ENCODE results near the gene NGEF. TPM values are rescaled to one million over a fixed set of nuclear protein-coding genes. Genes with fewer than 3 reads are reported as not detected.

NGEF gene
- polyA plus RNA-seq, 3 donors, result 0.11 to 2.2 (median 0.58) TPM

DNA sequence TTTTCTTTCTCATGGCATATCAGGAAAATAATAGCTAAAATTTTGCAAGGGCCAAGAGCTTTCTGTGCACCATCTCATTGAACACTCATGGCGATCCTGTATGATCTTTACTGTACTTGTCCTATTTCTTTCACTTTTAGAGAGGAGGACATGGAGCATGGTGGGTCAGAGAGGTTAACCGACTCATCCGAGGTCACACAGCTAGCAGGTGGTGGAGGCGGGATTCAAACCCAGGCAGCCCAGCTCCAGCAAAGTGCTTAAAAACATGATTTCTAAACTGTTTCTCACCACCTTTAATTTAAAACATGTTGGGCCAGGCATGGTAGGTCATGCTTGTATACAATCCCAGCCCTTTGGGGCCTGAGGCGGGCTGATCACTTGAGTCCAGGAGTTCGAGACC, 6.4 kb downstream of the NGEF start:
- 94 to 96% (median 95%) methylated on average over 6 of the region's 6 CpGs for WGBS, 3 donors
- no peak overlapping the region for H3K27ac ChIP-seq (ENCODE audit: low read depth, low read length)

DNA sequence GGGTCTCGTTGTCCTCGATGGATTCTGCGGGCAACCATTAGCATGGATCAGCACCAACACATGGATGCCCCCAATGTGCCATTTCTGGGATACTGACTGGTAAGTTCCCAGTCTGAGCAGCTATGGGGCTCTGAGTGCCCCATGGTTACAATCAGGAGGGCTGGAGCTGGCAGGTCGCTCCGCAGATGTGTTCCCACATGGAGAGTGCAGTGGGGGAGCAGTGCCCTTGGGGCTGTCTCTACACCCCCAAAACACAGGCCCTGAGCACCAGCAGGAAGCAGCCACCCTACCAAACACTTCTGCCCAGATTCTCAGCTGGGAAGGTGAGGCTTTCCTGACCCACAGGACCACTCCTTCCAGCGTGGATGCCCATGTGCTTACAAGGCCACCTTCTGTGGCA, 8.0 kb downstream of the NGEF start:
- WGBS, 3 donors, result 94 to 97% (median 97%) methylated on average over 6 of the region's 6 CpGs
- H3K27ac ChIP-seq (ENCODE audit: low read depth, low read length), result no peak overlapping the region

DNA sequence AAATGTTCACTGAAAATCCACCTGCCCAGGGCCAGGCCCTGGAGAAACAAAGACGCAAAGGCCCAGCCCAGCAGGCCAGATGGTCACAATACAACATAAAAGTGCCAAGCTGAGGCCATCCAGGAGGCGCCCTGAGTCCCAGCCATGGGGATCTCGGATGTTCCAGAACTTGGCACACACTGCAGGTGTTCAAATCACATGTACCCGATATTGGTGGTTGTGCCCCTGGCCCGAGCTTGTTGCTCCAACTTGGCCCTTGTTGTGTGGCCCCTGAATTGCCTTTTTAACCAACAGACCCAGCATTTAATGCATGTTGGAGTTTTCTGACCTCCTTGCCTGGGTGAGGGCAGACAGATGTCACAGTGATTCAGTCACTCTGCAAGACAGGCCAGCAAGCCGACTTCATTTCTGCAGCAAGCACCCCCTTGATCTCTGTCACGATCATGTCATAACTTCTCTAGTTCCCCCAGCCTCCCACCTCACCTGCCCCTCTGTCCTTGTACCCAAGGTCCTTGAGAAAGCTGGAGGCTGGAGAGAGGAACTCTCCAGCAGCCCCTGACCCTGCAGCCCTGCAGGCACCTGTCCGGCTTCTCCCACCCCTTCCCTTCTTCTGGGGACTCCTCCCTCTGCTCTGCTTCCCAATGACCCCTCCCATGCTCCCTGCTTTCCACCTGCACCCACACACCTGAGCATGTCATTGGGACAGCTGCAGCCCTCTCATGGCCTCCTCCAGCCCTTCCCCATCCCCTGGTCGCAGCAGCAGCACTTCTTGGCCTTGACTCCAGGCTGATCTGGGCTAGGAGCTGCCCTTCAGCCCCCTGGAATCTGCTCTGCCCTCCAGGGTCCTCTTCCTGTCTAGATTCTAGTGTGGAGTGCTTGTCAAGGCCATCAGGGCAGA, 9.1 kb downstream of the NGEF start:
- WGBS, 3 donors, result 78 to 86% (median 85%) methylated on average over 9 of the region's 9 CpGs
- H3K27ac ChIP-seq (ENCODE audit: low read depth, low read length), result no peak overlapping the region

DNA sequence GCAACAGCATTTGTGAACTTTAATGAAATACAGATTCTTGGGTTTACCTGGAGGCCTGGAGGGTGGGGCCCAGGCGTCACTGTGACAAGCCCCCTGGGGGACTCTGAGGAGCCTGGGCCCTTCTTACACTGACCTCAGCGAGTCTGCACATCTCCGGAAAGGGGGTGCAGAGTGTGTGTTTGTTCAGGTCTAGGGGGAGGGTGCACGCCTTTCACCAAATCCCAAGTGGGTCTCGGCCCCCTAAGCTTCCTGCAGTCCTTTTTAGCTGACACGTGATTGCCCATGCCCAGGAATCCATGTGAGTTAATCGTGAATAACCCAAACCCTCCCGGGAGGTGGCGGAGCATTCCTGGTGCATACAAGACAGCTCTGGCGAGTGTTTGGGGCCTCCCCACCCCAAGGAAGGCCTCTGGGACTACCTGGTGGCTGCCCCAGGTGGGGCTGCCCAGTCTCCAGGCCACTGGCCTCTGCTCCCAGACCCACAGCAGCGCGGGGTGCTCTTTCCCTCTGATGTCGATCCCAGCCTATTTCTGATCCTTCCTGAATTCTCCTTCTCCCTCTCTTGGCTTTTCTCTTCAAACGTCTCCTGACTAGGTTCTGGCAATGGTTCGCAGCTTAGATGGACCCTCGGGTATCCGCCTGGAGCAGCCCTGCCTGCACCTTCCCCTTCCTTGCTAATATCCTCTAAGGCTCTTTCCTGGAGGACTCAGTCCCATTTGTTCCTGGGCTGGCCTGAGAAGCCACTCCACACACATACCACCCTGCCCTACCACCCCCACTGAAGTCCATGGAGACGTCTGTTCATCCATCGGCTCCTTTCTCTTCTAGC, 10.0 kb downstream of the NGEF start:
- WGBS, 3 donors, result 84 to 94% (median 89%) methylated on average over 19 of the region's 19 CpGs
- H3K27ac ChIP-seq (ENCODE audit: low read depth, low read length), result no peak overlapping the region

DNA sequence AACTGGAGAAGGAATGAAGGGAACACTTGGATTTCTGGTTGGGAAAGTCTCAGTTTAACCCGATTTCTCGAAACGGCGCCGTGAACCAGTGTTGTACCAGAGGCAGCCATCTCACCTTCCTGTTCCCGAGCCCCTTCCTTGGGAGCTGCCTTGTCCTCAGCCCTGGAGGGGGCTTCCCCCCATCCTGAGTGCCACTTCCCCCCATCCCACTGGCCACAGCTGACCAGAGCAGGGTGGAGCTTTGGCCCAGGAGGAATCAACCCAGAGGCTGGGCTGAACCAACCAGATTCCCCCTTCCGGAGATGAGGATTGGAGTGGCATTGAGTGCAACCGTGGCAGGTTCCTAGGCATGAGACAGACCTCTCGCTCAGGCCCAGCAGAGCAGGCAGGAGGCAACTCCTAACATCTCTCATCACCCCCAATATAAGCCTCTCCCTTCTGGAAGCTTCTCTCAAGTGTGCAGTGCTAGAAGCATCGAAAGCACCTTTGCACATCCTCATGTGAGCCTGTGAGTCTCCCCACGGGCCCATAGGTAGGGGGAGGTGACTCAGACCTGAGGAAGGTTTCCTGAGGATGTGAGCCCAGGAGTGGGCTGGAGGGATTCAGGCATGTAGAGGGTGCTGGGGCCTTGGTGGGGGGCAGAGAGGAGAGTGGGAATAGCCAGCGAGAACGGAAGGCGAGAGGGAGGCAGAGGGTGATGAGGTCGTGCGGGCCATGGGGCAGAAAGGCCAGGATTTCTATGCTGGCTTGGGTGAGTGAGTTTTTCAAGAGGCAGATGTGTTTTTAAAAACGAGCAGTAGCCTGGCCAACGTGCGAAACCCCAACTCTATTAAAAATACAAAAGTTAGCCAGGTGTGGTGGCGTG, 11.9 kb downstream of the NGEF start:
- WGBS, 3 donors, result 93 to 96% (median 94%) methylated on average over 20 of the region's 20 CpGs
- no peak overlapping the region for H3K27ac ChIP-seq (ENCODE audit: low read depth, low read length)

DNA sequence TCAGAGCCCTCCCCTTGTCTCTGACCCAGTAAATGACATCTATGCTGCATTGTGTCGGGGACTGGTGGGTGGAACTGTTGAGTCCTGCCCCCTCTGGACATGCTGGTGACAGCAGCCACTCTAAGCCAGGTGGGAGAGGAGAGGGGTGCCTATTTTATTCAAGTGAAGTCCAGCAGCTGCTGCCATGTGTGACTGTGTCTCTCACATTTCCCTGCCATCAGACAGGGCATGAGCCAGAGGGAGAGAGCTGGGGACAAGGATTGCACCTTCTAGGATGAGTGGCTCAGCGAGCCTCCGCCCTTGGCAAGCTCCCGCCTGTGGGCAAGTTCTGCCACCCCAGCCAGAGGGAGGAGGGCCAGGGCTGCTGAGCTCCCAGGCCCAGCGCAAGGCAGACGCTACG, 13.7 kb downstream of the NGEF start:
- WGBS, 3 donors, result 82 to 95% (median 93%) methylated on average over 7 of the region's 7 CpGs
- no peak overlapping the region for H3K27ac ChIP-seq (ENCODE audit: low read depth, low read length)

DNA sequence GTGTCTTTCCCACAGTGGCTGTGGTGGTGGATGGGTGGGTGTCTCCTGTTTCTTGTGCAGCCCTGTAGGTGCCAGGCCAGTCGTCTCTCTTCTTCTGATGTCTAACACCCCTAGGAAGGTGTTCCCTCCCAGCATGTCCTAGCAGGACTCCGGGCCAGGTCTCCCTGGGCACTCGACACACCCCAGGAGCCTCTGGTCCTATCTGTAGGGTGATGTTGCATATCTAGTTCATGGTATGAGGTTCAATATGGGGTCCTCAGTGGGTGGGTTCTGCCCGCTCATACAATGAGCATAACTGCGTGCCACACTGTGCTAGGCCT, 14.4 kb downstream of the NGEF start:
- H3K27ac ChIP-seq (ENCODE audit: low read depth, low read length), result no peak overlapping the region
- WGBS, 3 donors, result 84 to 88% (median 85%) methylated on average over 5 of the region's 5 CpGs

DNA sequence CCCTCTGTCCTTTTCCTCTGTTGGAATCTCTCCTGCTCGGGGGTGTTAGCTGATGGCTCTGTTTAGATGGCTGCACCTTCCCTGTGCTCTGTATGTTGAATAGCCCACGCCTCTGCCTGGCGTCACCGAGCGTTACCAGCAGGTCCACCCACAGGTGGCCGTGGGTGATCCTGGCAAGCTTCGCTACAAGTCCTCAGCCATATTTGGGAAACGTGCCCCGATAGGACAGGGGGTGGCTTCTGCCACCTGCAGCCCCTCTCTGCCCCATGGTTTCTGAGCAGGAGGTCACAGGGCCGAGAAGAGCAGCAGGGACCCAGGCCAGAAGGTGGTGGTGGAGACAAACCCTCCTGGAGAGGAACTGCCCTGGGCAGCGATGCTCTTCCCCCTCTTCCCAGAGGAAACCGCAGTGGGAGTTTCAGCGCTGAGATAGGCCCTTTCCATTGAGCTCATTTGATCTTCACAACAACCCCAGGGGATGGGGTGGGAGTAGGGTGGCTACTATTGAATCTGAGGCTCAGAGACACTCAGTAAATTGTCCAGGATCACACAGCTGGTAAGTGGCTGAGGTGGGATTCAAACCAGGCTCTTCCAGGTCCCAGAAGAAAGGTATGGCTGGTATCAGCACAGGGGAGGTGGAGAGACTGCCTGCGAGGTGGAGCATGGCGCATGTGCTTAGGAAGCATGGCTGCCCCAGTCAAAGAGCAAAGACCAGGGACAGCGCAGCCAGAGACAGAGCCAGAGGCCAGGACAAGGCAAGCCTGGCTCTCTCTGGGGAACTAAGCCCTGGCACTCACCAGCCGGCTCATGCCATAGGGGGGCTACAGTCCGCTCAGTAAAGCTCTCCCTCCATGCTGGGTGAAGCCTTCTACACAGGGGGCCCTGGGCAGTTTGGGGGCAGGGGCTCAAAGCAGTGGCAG, 15.0 kb downstream of the NGEF start:
- 87 to 93% (median 91%) methylated on average over 18 of the region's 18 CpGs for WGBS, 3 donors
- H3K27ac ChIP-seq (ENCODE audit: low read depth, low read length), result no peak overlapping the region

DNA sequence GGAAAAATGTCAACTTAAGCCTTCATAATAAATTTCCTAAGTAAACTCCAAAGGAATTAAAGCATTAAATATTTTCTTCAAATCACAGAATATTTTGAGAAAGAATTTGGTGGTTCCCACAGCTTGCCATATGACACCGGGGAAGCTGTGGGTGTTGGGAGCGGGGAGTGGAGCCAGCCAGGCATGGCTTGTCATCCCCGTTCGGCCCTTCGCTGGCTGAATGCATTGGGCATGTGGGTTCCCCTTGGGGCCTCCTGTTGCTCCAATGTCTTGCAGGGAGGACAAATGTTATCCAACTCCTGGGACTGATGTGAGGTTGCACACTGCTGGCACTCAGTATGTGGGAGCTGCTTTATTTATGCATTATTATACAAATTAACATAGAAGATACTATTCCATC, 18.6 kb downstream of the NGEF start:
- WGBS, 3 donors, result 76 to 95% (median 92%) methylated on average over 5 of the region's 5 CpGs
- no peak overlapping the region for H3K27ac ChIP-seq (ENCODE audit: low read depth, low read length)

DNA sequence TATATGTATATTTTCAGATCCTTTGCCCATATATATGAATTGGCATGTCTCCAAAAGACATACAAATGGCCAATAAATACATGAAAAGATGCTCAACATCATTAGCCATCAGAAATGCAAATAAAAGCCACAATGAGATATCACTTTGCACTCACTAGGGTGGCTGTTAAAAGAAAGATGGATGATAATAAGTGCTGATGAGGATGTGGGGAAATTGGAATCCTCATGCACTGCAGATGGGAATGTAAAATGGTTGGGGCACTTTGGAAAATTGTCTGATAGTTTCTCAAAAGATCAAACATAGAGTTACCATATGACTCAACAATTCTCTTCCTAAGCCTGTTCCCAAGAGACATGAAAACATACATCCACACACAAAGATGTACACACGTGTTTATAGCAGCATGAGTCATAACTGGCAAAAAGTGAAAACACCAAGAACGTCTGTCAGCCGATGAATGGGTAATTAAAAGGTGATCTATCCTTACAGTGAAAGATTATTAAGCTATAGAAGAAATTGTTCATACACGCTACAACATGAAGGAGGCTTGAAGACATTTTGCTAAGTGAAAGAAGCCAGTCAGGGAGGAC, 19.7 kb downstream of the NGEF start:
- H3K27ac ChIP-seq (ENCODE audit: low read depth, low read length), result no peak overlapping the region
- WGBS, 3 donors, result 74 to 86% (median 77%) methylated on average over 4 of the region's 4 CpGs

DNA sequence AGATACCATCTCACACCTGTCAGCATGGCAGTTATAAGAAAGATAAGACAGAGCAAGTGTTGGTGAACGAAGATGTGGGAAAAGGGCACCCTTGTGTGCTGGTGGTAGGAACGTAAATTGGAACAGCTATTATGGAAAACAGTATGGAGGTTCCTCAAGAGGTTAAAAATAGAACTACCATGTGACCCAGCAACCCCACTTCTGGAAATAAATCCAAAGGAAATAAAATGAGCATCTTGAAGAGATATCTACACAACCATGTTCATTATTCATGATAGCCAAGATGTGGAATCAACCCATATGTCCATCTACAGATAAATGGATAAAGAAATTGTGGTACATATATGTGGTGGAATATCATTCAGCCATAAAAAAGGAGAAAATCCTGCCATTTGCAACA, 26.9 kb downstream of the NGEF start:
- WGBS, 3 donors, result 88 to 96% (median 88%) methylated on average over 2 of the region's 2 CpGs
- H3K27ac ChIP-seq (ENCODE audit: low read depth, low read length), result no peak overlapping the region

DNA sequence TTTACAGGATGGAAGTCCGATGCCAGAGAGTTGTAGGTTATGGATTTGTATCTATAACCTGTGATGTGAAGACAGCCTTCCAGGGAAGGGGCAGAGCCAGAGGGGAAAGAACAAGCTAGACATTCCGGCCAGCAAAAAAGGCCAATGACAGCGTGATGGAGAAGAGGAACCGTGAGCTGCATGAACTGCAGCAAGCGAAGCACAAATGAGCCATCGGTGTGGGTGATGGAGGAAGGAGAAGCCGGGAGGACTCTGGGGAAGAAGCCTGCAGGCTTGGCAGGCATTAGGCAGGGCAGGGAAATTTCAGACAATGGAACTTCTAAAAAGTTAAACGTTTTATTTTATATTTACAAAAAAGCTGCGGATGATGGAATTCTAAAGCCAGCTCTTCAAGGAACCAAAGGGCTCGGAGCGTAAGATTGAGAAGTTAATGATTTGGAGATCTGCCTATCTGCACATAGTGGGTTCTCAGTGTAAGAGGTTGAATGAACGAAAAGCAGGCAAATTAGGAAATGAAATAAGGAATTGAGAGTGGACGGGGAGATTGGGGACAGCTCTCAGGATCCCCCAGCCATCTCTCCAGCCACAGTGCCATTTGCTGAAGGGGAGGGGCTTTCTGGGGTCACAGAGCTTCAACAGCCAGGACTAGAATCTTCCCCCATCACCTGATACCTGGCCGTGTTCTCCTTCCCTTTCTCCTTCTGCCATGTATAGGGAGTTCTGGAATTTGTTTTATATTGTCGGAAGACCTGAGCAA, 28.4 kb downstream of the NGEF start:
- WGBS, 3 donors, result 86 to 87% (median 87%) methylated on average over 15 of the region's 15 CpGs
- no peak overlapping the region for H3K27ac ChIP-seq (ENCODE audit: low read depth, low read length)

DNA sequence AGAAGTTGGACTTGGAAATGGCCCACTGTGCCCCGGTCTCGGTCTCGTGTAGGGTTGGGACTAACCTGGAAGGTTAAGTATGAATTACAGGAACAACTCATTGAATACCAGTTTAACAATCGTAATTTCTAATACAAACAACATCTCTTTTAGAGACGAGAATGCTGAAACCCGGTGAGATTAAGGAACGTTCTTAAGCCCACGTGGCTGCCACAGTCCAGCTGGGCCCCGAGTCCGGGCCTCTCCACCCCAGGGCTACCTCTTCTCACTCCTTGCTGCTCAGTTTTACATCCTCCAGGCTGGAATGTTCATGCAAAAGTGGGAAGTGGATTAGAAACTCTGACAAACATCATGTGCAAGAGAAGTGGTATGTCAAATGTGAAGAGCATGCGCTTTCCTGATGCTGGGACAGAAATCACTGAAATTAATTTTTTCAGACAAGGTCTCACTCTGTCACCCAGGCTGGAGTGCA, 29.4 kb downstream of the NGEF start:
- H3K27ac ChIP-seq (ENCODE audit: low read depth, low read length), result no peak overlapping the region
- WGBS, 3 donors, result 65 to 81% (median 69%) methylated on average over 11 of the region's 11 CpGs

DNA sequence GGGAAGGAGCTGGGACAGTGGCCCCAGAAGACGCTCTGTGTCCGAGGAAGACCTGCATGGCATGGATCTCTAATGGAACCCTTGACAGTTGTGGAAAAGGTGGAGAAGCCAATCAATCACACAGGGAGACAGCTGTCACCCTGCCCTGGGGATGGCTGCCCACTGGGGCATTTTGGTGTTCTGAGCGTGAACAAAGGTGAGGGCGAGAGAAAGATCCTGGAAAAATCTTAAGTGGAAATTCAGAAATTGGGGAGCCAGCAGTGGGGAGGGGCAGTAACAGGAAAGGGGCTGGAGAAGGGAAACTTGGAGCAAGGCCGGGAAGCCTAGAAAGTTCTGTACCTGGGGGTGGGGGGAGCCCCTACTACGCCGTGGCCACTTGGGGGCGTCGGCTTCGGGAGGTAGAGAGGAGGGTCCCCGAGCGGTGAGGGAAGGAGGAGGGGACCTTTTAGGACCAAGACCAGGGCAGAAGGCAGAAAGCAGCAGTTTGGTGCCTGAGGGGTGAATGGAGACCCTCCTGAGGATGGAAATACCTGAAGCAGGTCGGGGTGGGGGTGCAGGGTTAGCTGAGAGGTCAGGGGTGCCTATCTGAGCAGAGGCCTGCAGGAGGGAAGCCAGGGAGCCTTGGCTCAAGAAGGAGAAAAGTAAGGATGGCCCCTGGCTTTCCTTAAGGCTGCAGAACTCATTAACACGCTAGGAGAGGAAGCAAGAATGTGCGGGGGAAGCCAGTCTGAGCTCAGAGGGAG, 30.0 kb downstream of the NGEF start:
- WGBS, 3 donors, result 44 to 62% (median 50%) methylated on average over 15 of the region's 15 CpGs
- no peak overlapping the region for H3K27ac ChIP-seq (ENCODE audit: low read depth, low read length)

DNA sequence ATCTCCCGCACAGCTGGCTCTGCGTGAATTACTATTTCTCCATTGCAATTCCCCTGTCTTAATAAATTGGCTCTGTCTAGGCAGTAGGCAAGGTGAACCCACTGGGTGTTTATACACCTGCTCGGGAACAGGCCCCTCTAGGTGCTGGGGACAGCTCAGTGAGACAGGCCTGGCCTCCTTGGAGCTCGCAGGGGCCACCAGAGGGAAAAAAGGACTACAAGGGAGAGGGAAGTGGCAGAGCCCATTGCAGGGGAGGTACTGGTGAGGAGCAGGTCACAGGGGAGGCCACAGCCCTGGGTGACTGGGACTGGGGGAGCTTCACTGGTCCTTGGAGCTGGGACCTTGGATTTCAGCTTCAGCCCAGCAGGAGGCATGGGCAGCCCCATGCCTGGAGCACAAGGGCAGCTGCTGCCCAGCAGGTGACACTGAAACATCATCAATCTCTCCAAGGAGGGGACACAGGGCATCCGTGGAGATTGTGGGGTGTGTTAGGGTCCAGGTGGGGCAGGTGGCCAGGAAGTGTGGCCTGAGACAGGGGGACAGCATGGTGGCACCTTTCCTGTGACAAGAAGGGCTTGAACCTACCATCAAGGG, 31.2 kb downstream of the NGEF start:
- H3K27ac ChIP-seq (ENCODE audit: low read depth, low read length), result no peak overlapping the region

DNA sequence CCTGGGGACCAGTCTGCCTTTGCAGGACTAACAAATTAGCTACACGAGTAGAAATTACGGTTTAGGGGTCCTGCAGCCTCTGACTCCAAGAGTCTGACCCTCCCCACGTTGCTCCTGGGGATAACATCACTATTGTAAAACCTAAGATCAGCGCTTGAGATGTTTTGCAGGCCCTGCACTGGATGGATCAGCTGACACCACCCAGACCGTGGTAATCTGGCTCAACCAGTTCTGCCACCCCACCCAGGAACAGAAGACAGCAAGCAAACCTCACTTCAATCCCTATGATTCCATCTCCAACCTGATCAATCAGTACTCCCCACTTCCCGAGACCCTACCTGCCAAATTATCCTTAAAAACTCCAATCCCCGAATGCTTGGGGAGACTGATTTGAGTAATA, 31.7 kb downstream of the NGEF start:
- 58 to 73% (median 67%) methylated on average over 7 of the region's 7 CpGs for WGBS, 3 donors
- no peak overlapping the region for H3K27ac ChIP-seq (ENCODE audit: low read depth, low read length)

More for the DNA sequence above, 31.2 kb downstream of the NGEF start:
- 76 to 85% (median 82%) methylated on average over 5 of the region's 5 CpGs for WGBS, 3 donors

Data from adipose tissue (tissue), 3 donors.